Liver (tissue), 9 donors: ENCODE results near the gene ZC2HC1C. TPM values are rescaled to one million over a fixed set of nuclear protein-coding genes. Genes with fewer than 3 reads are reported as not detected.
A peak's percentile ranks its signal among the peaks of the same experiment; 100 is the strongest.

Experiments
- DNase-seq: peaks from one replicate; pipeline ENCODE4 v3.0.0-alpha.2; 2017; ENCODE audit warnings: low spot score
- H3K27ac ChIP-seq, 2 donors: one replicate each; pipeline ENCODE4 v1.7.0; 2013; ENCODE audit warnings: inconsistent platforms in 2 of 2, low read length in 2 of 2, control low read depth in 1 of 2, low read depth in 1 of 2, mild to moderate bottlenecking in 1 of 2
- H3K27me3 ChIP-seq, 4 donors: one replicate each; pipeline versions ENCODE4 v1.6.1 to v1.7.0; 2013; ENCODE audit warnings: low read length in 3 of 4, inconsistent platforms in 1 of 4, mild to moderate bottlenecking in 1 of 4, moderate library complexity in 1 of 4; ENCODE audit not compliant: control insufficient read depth in 4 of 4, insufficient read depth in 4 of 4
- H3K36me3 ChIP-seq, 4 donors: one replicate each; pipeline versions ENCODE4 v1.6.1 to v1.7.0; 2013; ENCODE audit warnings: low read length in 3 of 4, mild to moderate bottlenecking in 3 of 4, low read depth in 1 of 4, moderate library complexity in 1 of 4; ENCODE audit not compliant: control insufficient read depth in 4 of 4, insufficient read depth in 3 of 4
- H3K4me1 ChIP-seq, 4 donors: one replicate each; pipeline versions ENCODE4 v1.6.1 to v1.7.0; 2013; ENCODE audit warnings: low read length in 3 of 4, mild to moderate bottlenecking in 3 of 4, moderate library complexity in 1 of 4; ENCODE audit not compliant: control insufficient read depth in 4 of 4, insufficient read depth in 4 of 4
- H3K4me3 ChIP-seq, 3 donors: one replicate each; pipeline versions ENCODE4 v1.6.1 to v1.7.0; 2013; ENCODE audit warnings: low read length in 3 of 3, control low read depth in 1 of 3, low read depth in 1 of 3, mild to moderate bottlenecking in 1 of 3
- H3K9ac ChIP-seq, 2 donors: one replicate each; pipeline ENCODE4 v1.7.0; 2013; ENCODE audit warnings: low read length in 2 of 2, mild to moderate bottlenecking in 2 of 2, moderate library complexity in 2 of 2, control low read depth in 1 of 2, low read depth in 1 of 2
- H3K9me3 ChIP-seq, 4 donors: one replicate each; pipeline versions ENCODE4 v1.6.1 to v1.7.0; 2013; ENCODE audit warnings: low read length in 3 of 4; ENCODE audit not compliant: control insufficient read depth in 4 of 4
- CTCF ChIP-seq: fragments of 150-350 bp; IDR thresholded peaks from 2 replicates; pipeline ENCODE4 v1.5.1; 2017; ENCODE audit warnings: improper control_type of control experiment, low read depth, low read length; ENCODE audit not compliant: missing input control
- EGR1 ChIP-seq, 2 donors: IDR thresholded peaks; 2 replicates each; pipeline ENCODE4 v1.6.1; 2016 to 2018; ENCODE audit warnings: antibody characterized with exemption in 2 of 2, low read depth in 2 of 2
- GABPA ChIP-seq, 2 donors: IDR thresholded peaks in 1 of 2; conservative IDR thresholded peaks in 1 of 2; 2 replicates each; pipeline ENCODE4 v1.6.1; 2016; ENCODE audit warnings: antibody characterized with exemption in 2 of 2, mild to moderate bottlenecking in 1 of 2, moderate library complexity in 1 of 2
- HNF4A ChIP-seq, 2 donors: conservative IDR thresholded peaks; 2 replicates each; pipeline ENCODE4 v1.6.1; 2016; ENCODE audit warnings: antibody characterized with exemption in 2 of 2, mild to moderate bottlenecking in 2 of 2
- HNF4G ChIP-seq: IDR thresholded peaks from 2 replicates; pipeline ENCODE4 v1.6.1; 2016; ENCODE audit warnings: antibody characterized with exemption
- JUND ChIP-seq, 2 donors: IDR thresholded peaks; 2 replicates each; pipeline ENCODE4 v1.6.1; 2016; ENCODE audit warnings: antibody characterized with exemption in 2 of 2
- MAX ChIP-seq: IDR thresholded peaks from 2 replicates; pipeline ENCODE4 v1.6.1; 2016; ENCODE audit warnings: antibody characterized with exemption
- NR2F2 ChIP-seq: IDR thresholded peaks from 2 replicates; pipeline ENCODE4 v1.6.1; 2016; ENCODE audit warnings: antibody characterized with exemption
- RAD21 ChIP-seq, 2 donors: IDR thresholded peaks; 2 replicates each; pipeline ENCODE4 v1.6.1; 2016; ENCODE audit warnings: antibody characterized with exemption in 2 of 2, mild to moderate bottlenecking in 2 of 2
- REST ChIP-seq: IDR thresholded peaks from 2 replicates; pipeline ENCODE4 v1.6.1; 2016; ENCODE audit warnings: antibody characterized with exemption, mild to moderate bottlenecking
- RXRA ChIP-seq, 2 donors: IDR thresholded peaks; 2 replicates each; pipeline ENCODE4 v1.6.1; 2017 to 2018; ENCODE audit warnings: antibody characterized with exemption in 2 of 2, mild to moderate bottlenecking in 1 of 2
- SP1 ChIP-seq: IDR thresholded peaks from 2 replicates; pipeline ENCODE4 v1.6.1; 2018; ENCODE audit warnings: antibody characterized with exemption, mild to moderate bottlenecking
- TAF1 ChIP-seq: conservative IDR thresholded peaks from 2 replicates; pipeline ENCODE4 v1.6.1; 2016; ENCODE audit warnings: antibody characterized with exemption, mild to moderate bottlenecking
- YY1 ChIP-seq: IDR thresholded peaks from 2 replicates; pipeline ENCODE4 v1.6.1; 2016; ENCODE audit warnings: antibody characterized with exemption, mild to moderate bottlenecking
- ZBTB33 ChIP-seq: IDR thresholded peaks from 2 replicates; pipeline ENCODE4 v1.6.1; 2016; ENCODE audit warnings: antibody characterized with exemption
- WGBS: extraction: QIAGEN DNeasy Blood & Tissue Kit; methylation state at CpG from one replicate; pipeline ENCODE4 v1.1.7; 2013; 5-methylcytosine and 5-hydroxymethylcytosine counted together
- polyA plus RNA-seq, 2 donors: library from polyadenylated mRNA; stranded (reverse) in 1 of 2; unstranded in 1 of 2; fragments of 200-250 nt in 1 of 2; fragments of >200 nt in 1 of 2; fragmentation: Nextera tagmentation in 1 of 2; extraction: Ambion mirVana in 1 of 2; gene quantifications; one replicate each; pipeline versions ENCODE4 v1.2.1 to v1.2.3, GENCODE V29; 2013 to 2015
- total RNA-seq, 2 donors: library from RNA; depleted of rRNA; stranded (reverse); fragments of >200 nt; gene quantifications; one replicate each; pipeline ENCODE4 v1.2.3, GENCODE V29; 2014
- donor health status: healthy.
- donor health status: healthy.
- donor health status: healthy.
- donor health status: healthy.
- donor health status: healthy.

The ZC2HC1C gene
- total RNA-seq, result 1 to 10 TPM in 1 of 2 donors, under 1 TPM in 1; 0.56 to 5.9 TPM
- polyA plus RNA-seq, result 1 to 10 TPM; 3.4 to 3.6 TPM

GRCh38 chr14:75069121-75069810 lies at the start of gene ZC2HC1C:
Gene ZC2HC1C (plus strand): TSS chr14:75069641. CDS start chr14:75070574, 933 bp downstream.
- Histone ChIP-seq H3K27me3 (no peaks in the 10 kb centered on the region), H3K9ac (peak within 1 kb of the TSS; percentile 40 to 91), H3K4me1 (peaks cover 0 to 20% (median 9%) of the 10 kb centered on the region in 4 donors), H3K27ac (peak within 1 kb of the TSS; percentile 87 to 96), H3K36me3 (no peaks in the 10 kb centered on the region), H3K4me3 (peak within 1 kb of the TSS; percentile 37 to 88 (median 73)), H3K9me3 (no peaks in the 10 kb centered on the region)
- WGBS, result under 1% methylated on average over 58 of the region's 58 CpGs
- TF ChIP-seq ZBTB33 (no peak), JUND (IDR thresholded peaks at IDR 0.05) (peak in 1 of 2 donors; percentile 7), RAD21 (IDR thresholded peaks at IDR 0.05) (peak; percentile 4 to 11), CTCF (no peak), REST (peak; percentile 79), SP1 (peak; percentile 81), MAX (no peak), EGR1 (IDR thresholded peaks at IDR 0.05; ENCODE audit: low read depth in 2 of 2) (peak in 1 of 2 donors; percentile 24), YY1 (peak; percentile 65), NR2F2 (peak; percentile 90), HNF4A (conservative IDR thresholded peaks at IDR 0.05) (peak in 1 of 2 donors; percentile 70), RXRA (IDR thresholded peaks at IDR 0.05) (peak; percentile 76 to 85), GABPA (IDR thresholded peaks at IDR 0.05 in 1 of 2, conservative IDR thresholded peaks at IDR 0.05 in 1 of 2) (peak in 1 of 2 donors; percentile 62)
- DNase-seq, result peak; percentile 91

- H3K36me3 ChIP-seq, result peaks cover 9 to 41% (median 23%) of the 10 kb centered on the region in 4 donors
- H3K9ac ChIP-seq, result no peak overlapping the region
- H3K9me3 ChIP-seq, result no peaks in the 10 kb centered on the region
- H3K27me3 ChIP-seq, result no peaks in the 10 kb centered on the region
- no peak for TF ChIP-seq TAF1
- TF ChIP-seq RXRA (IDR thresholded peaks at IDR 0.05), result no peak
- TF ChIP-seq HNF4G, result no peak
- no peak for TF ChIP-seq HNF4A (conservative IDR thresholded peaks at IDR 0.05)
- TF ChIP-seq CTCF, result peak; percentile 27
- TF ChIP-seq RAD21 (IDR thresholded peaks at IDR 0.05), result peak; percentile 29 to 56
- no peak for TF ChIP-seq NR2F2
- DNase-seq, result no peak
- H3K4me1 ChIP-seq, result no peaks in the 10 kb centered on the region
- H3K27ac ChIP-seq, result no peak overlapping the region
- no peak overlapping the region for H3K4me3 ChIP-seq
- 70% methylated on average over 8 of the region's 8 CpGs for WGBS
Observed at GRCh38 chr14:75022655-75023054, 46.8 kb upstream of the ZC2HC1C start.
